ENCODE results near the gene DNMT3L.

Gene DNMT3L

DNA sequence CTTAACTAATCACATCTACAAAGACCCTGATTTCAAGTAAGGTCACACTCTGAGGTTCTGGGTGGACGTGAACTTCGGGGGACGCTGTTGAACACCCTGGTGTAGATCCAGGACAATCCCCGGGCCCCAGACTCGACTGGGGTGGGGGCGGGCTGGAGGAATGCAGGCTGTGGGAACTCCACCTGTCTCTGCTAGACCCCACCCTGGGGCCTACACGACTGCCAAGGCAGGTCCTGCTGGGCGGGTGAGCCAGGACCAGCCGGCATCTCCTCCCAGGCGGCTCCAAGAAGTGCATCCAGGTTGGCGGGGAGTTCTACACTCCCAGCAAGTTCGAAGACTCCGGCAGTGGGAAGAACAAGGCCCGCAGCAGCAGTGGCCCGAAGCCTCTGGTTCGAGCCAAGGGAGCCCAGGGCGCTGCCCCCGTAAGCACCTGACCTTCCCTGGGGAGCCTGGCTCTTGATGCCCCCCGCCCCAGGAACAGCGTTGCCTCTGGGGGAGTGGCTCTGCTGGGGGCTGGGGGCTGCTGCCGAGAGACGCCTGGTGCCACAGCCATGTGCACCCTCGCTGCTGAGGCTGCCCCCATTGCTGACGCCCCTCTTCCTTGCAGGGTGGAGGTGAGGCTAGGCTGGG, 27.8 kb upstream of the DNMT3L start:
- TF ChIP-seq GATA2 (IDR thresholded peaks at IDR 0.05; ENCODE audit: low read depth, low read length): no peak

DNA sequence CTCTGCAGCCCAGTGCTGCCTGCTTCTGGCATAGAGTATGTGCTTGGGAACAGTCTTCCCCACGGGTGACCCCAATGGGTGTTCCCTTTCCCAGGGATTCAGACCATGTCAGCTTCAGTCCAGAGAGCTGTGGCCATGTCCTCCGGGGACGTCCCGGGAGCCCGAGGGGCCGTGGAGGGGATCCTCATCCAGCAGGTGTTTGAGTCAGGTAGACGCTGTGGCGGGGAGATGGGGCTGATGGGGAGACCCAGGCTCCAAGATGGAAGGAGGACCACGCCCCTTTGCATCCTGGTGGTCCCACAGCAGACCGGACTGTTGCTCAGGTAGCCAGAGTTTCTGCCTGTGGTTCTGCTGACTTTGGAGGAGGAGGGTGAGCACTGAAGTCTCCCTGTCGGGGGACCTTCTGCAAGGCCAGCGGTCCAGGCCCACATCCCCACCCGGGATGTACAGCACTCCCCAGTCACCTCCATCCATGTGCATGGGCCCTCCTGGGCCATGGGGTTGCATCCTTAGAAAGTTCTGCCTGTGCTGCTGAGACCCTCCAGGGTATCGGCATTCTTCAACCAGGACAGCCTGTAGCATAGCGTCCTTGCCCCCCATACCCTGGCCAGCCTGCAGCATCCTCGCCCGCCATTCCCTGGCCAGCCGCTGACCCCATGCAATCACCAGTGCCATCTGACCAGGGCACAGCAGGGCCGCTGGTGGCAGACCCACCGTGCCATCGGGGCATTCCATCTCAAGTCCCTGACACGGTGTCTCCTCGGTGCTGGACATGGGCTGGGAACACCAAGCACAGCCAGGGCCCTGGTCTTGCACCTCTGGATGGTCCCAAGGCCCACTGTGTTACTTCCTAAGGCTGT, 26.8 kb upstream of the DNMT3L start:
- TF ChIP-seq GATA3 (IDR thresholded peaks at IDR 0.05; ENCODE audit: low read depth, low read length) (no peak), GATA2 (IDR thresholded peaks at IDR 0.05; ENCODE audit: low read depth, low read length) (no peak)

DNA sequence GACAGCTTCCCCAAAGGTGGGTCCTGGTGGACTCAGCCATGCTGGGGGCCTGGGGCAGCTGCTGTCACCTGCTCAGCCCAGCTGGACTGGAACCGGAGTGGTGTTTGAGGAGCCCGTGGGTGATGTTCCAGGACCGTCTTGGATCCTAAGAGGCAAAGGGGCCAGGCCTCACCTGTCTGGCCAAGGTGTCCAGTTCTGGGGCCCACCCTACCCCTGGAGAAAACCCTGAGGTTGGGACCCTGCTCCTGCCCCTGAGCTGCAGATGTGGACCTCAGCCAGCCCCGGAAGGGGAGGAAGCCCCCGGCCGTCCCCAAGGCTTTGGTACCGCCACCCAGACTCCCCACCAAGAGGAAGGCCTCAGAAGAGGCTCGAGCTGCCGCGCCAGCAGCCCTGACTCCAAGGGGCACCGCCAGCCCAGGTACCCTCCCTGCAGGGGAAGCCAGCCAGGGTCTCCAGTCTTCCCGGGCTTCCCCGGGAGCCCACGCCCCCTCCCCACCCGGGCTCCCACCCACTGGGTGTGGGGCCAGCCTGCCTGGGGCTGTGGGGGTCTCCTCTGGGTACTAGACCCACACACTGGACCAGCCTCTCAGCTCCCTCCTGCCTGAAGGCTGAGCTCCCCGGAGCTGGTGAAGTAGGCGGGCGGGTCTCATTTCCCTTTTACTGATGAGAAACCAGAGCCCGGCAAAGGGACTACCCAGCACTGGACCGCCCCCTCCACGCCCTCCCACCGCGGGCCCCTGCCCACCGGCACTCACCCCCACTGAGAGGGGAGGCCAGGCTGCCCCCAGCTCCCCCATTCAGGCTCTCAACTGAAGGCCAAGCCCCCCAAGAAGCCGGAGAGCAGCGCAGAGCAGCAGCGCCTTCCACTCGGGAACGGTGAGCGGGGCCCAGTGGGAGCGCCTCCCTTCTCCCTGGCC, 25.3 kb upstream of the DNMT3L start:
- no peak for TF ChIP-seq GATA2 (IDR thresholded peaks at IDR 0.05; ENCODE audit: low read depth, low read length)
- no peak for TF ChIP-seq GATA3 (IDR thresholded peaks at IDR 0.05; ENCODE audit: low read depth, low read length)

DNA sequence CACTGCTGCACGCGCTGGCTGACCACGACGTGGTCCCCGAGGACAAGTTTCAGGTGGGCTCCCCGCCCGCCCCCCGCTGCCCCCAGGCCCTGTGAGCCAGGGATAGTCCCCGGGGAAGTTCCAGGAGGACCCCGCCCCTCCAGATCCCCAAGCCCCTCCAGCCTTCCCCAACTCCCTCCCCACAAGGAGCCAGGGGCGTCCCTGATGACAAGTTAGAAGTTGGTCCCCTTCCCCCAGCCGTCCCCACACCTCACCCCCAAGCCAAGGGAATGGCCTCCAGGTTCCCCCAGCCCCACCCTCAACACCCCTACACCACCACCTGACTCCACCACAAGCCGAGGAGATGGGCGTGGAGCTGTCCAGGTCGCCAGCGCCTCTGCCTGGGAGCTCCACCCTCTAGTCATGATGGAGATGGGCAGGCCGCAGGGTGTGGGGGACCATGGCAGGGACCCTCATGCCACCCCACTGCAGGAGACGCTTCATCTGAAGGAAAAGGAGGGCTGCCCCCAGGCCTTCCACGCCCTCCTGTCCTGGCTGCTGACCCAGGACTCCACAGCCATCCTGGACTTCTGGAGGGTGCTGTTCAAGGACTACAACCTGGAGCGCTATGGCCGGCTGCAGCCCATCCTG, 24.5 kb upstream of the DNMT3L start:
- TF ChIP-seq GATA2 (IDR thresholded peaks at IDR 0.05; ENCODE audit: low read depth, low read length) (no peak), GATA3 (IDR thresholded peaks at IDR 0.05; ENCODE audit: low read depth, low read length) (no peak)

- TF ChIP-seq GATA3 (IDR thresholded peaks at IDR 0.05; ENCODE audit: low read depth, low read length) (no peak), GATA2 (IDR thresholded peaks at IDR 0.05; ENCODE audit: low read depth, low read length) (no peak)
Measured at GRCh38 chr21:44285138-44285992, 23.7 kb upstream of the DNMT3L start, which contains the start of gene AIRE. AIRE (plus strand) TSS chr21:44285876; CDS start chr21:44286007, 131 bp downstream.

DNA sequence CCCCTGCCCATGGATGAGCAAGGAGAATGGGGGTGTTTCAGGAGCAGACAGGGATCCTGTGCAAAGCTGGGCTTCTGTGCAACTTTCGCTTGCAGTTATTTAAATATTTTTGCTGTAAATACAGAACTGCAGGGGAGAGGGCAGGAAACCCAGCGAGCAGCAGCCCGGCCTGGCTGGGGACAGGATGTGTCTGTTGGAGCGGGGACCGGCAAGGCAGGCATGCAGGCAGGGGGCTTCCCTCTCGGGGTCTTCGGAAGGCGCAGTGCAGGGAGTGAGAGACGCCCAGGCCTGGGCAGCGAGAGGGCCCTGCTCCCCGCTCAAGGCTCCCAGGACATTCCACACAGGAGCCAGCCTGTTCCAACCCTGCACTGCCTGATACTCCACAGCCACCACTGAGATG, 22.3 kb upstream of the DNMT3L start:
- TF ChIP-seq GATA3 (IDR thresholded peaks at IDR 0.05; ENCODE audit: low read depth, low read length): no peak
- no peak for TF ChIP-seq GATA2 (IDR thresholded peaks at IDR 0.05; ENCODE audit: low read depth, low read length)

DNA sequence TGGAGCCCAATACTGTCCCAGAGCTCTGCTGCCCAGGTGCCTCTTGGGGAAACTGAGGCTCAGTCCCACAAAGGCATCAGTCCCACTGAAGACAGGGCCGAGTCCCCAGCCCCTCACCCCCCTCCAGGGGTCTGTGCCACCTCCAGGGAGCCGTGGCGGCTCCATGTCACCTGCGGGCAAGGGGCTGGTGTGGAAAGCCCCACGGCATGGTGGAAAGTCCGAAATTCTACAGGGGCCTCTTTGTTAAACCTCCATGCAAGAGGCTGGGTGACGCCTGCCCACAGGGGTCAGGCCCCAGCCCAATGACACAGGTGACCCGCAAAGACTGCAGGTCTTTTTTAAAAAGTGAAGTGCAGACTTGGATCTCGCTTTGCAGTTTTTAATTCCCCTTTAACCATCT, 20.7 kb upstream of the DNMT3L start:
- TF ChIP-seq GATA2 (IDR thresholded peaks at IDR 0.05; ENCODE audit: low read depth, low read length) (no peak), GATA3 (IDR thresholded peaks at IDR 0.05; ENCODE audit: low read depth, low read length) (no peak)

- TF ChIP-seq GATA2 (IDR thresholded peaks at IDR 0.05; ENCODE audit: low read depth, low read length) (no peak), GATA3 (IDR thresholded peaks at IDR 0.05; ENCODE audit: low read depth, low read length) (no peak)
Measured at GRCh38 chr21:44281801-44282200, 20.1 kb upstream of the DNMT3L start.

DNA sequence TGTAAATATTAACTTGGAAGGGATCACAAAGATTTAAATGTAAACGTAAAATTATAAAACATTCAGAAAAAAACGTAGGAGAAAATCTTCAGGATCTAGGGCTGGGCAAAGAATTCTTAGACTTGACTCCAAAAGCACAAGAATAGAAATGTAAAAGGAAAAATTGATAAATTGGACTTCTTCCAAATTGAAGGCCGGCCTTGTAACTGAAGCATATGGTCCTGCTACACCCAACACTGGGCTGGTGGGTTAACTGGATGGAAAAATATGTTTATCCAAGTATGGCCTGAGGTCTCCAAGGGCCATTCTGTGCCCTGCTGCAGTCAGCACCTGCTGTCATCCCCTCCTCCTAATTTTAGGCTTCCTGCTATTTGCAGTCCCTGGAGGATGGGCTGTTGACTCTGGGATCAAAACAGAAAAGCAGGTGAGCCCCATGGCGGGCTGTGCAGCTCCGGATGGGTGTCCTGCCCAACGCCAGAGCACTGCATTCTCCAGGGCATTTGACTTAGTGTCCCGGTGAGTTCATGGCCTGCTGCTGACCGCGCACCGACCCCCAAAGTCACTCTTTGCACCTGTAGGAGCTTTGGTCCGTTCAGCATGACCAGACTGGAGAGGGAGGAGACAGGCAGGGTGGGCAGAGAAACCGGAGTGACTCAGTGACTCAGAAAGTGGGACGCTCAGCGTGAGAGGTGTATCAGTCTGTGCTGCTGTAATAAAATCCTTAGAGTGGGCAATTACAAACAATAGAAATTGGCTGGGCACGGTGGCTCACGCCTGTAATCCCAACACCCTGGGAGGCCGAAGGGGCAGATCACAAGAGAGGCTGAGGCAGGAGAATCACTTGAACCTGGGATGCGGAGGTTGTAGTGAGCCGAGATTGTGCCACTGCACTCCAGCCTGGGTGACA, 17.9 kb upstream of the DNMT3L start:
- TF ChIP-seq GATA3 (IDR thresholded peaks at IDR 0.05; ENCODE audit: low read depth, low read length) (no peak), GATA2 (IDR thresholded peaks at IDR 0.05; ENCODE audit: low read depth, low read length) (no peak)

DNA sequence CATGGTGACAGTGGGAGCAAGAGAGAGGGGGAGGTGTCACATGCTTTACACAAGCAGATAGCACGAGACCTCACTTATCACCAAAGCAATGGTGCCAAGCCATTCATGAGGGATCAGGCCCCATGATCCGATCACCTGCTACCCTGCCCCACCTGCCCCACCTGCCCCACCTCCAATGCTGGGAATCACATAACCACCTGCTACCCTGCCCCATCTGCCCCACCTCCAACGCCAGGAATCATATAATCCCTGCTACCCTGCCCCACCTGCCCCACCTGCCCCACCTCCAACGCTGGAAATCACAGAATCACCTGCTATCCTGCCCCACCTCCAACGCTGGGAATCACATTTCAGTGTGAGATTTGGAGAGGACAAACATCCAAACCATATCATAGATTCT, 13.3 kb upstream of the DNMT3L start:
- TF ChIP-seq GATA3 (IDR thresholded peaks at IDR 0.05; ENCODE audit: low read depth, low read length) (no peak), GATA2 (IDR thresholded peaks at IDR 0.05; ENCODE audit: low read depth, low read length) (no peak)

DNA sequence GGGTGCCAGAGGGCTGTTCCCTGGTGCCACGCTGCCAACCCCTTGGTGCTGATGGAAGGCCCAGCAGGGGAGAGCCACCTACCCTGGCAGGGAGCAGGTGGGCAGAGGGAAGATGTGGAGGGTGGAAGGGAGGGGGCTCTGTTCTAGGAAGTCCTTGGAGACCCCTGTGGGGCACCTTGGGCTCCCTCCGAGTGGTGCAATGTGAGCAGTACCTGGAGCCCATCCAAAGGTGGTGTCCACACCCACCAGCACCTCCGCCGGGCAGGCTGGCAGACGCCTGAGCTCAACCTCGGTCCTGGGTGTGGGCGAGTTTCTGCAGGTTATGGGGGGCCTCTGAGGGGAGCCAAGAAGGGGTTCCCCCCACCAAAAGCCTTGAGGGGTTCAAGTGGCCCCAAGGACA, 11.3 kb upstream of the DNMT3L start:
- TF ChIP-seq GATA2 (IDR thresholded peaks at IDR 0.05; ENCODE audit: low read depth, low read length) (no peak), GATA3 (IDR thresholded peaks at IDR 0.05; ENCODE audit: low read depth, low read length) (no peak)

DNA sequence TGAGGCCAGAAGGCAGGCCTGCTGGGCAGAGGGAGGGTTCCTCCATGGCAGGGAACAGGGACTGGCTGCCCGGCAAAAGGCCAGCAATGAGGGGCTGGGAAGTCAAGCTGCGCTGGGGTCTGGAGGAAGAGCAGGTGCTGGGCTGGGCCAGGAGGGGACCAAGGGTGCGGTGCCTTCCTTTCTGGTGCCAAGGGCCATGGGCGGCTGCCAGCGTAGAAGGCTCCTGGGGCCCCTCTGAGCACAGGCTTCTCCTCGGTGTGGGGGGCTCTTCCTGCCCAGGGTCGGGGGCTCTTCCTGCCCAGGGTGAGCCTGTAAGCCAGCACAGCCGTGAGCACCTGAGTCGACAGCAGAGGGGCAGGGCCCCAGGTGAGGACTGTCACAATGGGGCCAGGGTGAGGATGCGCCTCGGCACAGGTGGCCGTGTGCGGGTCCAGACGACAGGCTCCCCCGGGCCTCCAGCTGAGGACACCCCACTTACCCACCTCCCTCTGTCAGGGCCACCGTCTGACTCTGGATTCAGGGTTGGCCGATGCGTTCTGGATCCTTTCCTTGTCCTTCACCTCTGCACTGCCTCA, 10.7 kb upstream of the DNMT3L start:
- no peak for TF ChIP-seq GATA3 (IDR thresholded peaks at IDR 0.05; ENCODE audit: low read depth, low read length)
- no peak for TF ChIP-seq GATA2 (IDR thresholded peaks at IDR 0.05; ENCODE audit: low read depth, low read length)
